Heart left ventricle (tissue), 13 donors: Measurements from ENCODE around the gene PHKA2.

Source experiments
- POLR2A ChIP-seq, 2 donors: fragments of 450-650 bp; IDR thresholded peaks; one replicate each; pipeline ENCODE4 v1.6.1; 2017; ENCODE audit warnings: antibody characterized with exemption in 2 of 2, mild to moderate bottlenecking in 2 of 2, moderate library complexity in 2 of 2
- TF ChIP-seq, protein P1 (sequence below), 12 donors: fragments of 200-600 bp; sonication (generic) in 4 of 12; IDR thresholded peaks; one replicate each; pipeline versions ENCODE4 v1.5.0 to v1.8.0; 2018 to 2022; ENCODE audit warnings: antibody characterized with exemption in 12 of 12, mild to moderate bottlenecking in 5 of 12
- donor health status: ischemic (EF 13 %, LVEDD 7.1; RV severe dilation, severe dysfunction).
- donor health status: DM: no; HTN: yes; CAD: no.
- donor health status: DM: no; HTN: no; CAD: no.
- donor health status: ischemic (EF 25% LVEDD 6.9; RV normal size, moderate dysfunction).
- donor health status: ischemic (EF 25% LVEDD 5.7; RV mildly dilated, moderate dysfunction).
- donor health status: ischemic (EF 35%, LVEDD 5.7; RV mildly dilated, moderate dysfunction).
- donor health status: nonischemic (EF 11% LVEDD 7.7; RV severe dilation, severe dysfunction).
- donor health status: DM: yes; HTN: yes; CAD: no.
- donor health status: PGD.
- donor health status: ischemic (EF 29% LVEDD 5.4; RV normal size, mild dysfunction).
- donor health status: nonischemic (EF 23%, LVEDD 6.1; RV moderate dilation, normal function).

DNA sequence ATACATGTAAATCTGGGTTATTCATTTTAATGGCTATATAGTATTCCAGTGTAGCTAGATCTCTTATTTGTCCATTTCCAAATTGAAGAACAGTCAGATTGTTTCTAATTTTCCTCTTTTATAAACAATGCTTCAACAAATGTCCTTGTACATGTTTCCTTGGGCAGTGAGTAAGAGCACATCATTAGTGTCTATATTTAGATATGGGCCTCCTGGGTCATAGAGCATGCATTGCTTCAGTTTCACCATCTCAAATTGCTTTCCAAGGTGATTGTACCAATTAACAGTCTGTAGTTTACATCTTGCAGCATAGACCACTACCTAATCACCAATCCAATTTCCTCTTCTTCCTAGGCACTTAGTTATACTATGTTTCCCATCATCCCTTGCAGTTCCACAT, 13.4 kb downstream of the PHKA2 start:
- TF ChIP-seq, protein P1, sequence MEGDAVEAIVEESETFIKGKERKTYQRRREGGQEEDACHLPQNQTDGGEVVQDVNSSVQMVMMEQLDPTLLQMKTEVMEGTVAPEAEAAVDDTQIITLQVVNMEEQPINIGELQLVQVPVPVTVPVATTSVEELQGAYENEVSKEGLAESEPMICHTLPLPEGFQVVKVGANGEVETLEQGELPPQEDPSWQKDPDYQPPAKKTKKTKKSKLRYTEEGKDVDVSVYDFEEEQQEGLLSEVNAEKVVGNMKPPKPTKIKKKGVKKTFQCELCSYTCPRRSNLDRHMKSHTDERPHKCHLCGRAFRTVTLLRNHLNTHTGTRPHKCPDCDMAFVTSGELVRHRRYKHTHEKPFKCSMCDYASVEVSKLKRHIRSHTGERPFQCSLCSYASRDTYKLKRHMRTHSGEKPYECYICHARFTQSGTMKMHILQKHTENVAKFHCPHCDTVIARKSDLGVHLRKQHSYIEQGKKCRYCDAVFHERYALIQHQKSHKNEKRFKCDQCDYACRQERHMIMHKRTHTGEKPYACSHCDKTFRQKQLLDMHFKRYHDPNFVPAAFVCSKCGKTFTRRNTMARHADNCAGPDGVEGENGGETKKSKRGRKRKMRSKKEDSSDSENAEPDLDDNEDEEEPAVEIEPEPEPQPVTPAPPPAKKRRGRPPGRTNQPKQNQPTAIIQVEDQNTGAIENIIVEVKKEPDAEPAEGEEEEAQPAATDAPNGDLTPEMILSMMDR (IDR thresholded peaks at IDR 0.05) = no peak
- TF ChIP-seq POLR2A (IDR thresholded peaks at IDR 0.05) = no peak
